ENCODE measurements around the gene CAPN13.
"Not testable (repeated sequence)": the region's sequence is repeated elsewhere in the genome, so short reads cannot be mapped to it uniquely, and the experiment has no call there.

The CAPN13 gene

DNA sequence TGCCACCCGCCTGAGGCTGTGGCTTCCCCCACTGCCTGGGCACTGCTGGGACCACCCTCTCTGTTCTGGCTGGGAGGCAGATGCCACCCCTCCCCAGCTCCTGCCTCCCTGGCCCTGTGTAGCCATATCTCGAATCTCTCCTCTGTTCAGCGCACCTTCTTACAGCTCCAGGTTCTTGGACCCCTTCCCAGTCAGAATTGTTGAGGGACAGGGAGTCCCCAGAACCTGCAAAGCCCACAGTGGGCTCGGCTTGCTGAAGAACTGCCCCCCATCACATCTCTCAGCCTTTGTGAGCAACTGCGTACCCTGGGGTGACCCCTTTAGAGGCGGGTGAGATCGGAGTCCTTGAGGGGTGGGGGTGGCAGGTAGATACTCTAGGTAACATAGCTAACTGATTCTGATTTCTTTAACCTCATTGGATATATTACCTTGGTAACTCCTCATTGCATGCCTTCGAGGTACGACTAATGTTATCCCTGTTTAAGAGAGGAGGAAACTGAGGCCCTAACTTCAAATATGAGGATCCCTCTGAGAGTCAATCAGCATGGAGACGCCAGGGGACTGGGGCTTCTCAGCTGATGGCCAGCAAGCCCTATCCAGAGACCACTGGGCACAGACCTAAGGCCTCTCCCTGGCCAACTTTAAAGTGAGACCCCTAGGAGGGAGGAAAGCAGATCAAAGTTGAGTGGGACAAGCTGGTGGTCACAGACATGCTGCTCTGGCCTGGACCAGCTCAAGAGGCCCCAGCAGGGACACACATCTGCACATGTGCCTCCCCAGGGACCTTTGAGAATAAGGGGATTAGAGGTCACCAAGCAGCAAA, 101.3 kb downstream of the CAPN13 start:
- DNase-seq (ENCODE audit: low read depth in 2 of 2) = no peak

DNA sequence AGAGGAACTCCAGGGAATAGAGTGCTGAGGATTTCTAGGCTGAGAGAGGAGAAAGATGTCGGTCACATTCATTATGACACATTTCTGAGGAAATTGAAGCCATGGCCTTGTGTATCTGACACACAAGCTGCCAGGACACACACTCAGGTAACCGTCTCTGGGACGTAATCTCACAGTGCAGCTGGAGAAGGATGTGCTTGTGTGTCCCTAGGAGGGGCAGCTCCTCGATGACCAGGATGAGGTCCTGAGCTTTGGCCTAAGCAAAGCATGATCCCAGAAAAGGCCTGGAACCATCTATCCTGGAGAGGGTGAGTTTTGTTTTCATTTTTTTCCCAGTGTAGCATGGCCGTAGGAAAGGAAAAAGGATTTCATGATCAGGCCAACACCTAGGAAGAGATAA, 102.2 kb downstream of the CAPN13 start:
- DNase-seq (ENCODE audit: low read depth in 2 of 2) = no peak

DNA sequence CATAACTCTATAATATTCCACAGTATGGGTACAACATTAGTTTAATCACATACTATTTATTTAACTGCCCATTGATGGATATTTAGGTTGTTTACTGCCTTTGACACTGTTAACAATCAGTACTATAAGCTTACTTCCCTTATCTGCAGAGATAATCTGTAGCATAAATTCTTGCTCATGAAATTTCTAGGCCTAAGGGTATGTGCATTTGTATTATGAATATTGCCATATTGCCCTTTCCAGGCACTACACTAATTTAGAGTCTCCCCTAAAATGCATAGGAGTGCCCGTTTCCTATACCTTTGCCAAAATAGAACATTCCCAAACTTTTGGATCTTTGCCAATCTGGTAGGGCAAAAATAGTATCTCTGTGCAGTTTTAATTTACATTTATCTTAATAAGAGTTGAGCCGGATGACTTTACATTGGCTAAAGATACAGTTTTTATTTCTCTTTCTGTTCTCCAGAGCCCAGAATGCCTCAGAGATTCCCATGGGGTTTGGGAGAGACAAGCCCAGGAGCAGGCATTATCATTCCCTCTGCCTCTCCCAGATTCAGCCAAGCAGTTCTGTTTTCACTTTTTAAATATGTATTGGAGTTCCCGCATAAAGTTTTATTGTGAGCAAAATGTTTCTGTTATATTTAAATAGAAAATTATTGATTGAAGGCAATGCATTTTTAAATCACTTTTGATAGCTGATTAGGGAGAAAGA, 102.8 kb downstream of the CAPN13 start:
- no peak for DNase-seq (ENCODE audit: low read depth in 2 of 2)

DNA sequence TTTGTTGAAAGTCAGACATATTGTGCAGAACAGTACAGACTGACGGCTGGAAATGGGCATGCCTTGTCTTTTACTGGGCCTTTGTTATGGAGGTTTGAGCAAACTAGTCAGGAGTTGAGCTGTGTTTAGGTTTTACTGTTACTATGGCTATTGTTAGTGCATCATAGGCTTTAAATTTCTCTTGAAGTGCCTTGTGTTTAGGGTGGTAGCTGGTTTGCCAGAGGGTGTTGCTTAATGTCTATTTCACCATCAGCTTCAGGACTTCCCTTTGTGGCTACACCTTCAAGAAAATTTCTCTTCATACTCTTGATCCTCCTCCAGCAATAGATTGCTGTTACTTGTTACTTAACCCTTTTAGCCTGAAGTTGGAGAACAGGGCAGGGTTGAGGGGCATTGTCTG, 104.6 kb downstream of the CAPN13 start:
- DNase-seq (ENCODE audit: low read depth in 2 of 2) = no peak

DNA sequence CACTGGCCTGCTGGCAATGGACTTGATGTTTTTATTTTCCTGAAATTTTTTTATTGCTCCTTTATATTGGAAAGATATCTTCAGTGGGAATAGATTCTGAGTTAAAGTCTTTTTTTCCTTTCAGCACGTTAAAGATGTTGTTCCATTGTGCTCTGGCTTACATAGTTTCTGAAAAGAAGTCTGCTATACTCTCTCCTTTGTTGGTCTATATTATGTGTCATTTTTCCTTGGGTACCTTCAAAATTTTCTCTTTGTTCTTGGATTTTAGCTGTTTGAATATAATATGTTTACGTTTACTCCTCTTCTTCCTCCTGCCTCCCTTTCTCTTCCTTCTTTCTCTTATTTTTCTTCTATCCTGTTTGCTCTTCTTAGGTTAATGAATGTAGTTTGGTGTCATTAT, 105.5 kb downstream of the CAPN13 start:
- no peak for DNase-seq (ENCODE audit: low read depth in 2 of 2)

DNA sequence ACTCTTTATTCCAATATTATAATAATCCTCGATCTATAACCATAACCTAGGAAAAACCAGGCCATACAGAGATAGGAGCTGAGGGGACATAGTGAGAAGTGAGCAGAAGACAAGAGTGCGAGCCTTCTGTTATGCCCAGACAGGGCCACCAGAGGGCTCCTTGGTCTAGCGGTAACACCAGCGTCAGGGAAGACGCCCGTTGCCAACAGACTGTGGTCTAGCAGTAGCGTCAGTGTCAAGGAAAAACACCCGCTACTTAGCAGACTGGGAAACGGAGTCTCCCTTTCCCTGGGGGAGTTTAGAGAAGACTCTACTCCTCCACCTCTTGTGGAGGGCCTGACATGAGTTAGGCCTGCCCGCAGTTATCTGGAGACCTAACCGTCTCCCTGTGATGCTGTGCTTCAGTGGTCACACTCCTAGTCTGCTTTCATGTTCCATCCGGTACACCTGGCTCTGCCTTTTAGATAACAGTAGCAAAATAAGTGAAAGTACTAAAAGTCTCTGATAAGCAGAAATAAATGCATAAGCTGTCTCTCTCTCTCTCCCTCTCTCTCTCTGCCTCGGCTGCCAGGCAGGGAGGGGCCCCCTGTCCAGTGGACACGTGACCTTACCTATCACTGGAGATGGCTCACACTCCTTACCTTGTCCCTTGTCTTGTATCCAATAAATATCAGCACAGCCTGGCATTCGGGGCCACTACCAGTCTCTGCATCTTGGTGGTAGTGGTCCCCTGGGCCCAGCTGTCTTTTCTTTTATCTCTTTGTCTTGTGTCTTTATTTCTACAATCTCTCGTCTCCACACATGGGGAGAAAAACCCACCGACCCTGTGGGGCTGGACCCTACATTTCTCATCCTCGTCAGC, 109.8 kb downstream of the CAPN13 start:
- DNase-seq (ENCODE audit: low read depth in 2 of 2) = not testable (repeated sequence)

DNA sequence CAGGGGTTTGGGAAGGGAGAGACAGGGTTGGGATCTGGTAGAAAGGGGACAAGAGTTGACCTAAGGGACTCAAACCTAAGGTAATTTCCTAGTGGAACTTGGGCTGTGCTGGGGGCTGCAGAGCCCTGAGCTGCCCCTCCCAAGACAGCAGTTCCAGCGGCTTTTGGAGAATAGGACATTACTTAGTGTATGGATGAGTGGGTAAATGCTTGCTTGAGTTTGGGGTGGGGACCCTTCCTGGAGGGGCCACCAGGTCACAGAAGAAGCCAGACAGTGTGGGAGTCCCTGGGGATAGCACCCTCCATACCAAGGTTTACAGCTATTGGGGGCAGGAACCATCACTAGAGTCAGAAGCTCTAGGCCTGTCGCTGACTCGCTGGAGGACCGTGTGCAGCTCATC, 111.5 kb downstream of the CAPN13 start:
- no peak for DNase-seq (ENCODE audit: low read depth in 2 of 2)

DNA sequence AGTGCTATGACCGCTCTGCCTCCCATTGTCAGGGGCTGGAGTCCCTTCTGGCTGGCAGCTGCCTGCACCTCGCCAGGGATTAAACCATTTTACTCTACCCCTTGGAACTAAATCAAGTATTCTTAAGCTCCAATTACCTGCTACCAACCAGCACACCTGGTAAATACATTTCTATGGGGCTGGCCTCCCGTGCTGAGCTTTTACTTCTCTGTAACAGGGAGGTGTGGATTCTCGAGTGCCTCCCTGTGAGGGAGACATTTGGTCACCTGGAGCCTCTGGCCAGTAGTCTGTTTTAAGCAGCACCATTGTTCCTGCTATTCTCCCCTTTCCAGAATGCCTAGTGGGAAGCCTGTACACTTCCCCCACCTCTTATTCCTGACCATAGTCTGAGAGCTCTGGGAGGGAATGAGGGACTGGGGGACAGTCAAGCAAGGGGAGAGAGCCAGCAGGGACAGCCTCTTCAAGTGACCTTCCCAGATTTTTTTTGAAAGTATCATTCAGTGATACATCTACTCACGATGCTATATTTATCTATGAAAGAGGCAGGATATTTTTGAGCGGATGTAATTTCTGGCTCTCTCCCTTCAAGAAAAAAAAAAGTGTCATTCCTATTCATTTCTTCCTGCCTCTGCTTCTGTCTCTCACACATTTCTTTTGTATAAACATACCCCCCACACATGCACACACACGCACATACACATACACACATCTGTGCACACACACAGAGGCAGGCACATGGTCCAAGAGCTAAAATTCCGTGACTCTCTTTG, 112.8 kb downstream of the CAPN13 start:
- peak in 1 of 2 experiments; percentile 13 for DNase-seq (ENCODE audit: low read depth in 2 of 2)

DNA sequence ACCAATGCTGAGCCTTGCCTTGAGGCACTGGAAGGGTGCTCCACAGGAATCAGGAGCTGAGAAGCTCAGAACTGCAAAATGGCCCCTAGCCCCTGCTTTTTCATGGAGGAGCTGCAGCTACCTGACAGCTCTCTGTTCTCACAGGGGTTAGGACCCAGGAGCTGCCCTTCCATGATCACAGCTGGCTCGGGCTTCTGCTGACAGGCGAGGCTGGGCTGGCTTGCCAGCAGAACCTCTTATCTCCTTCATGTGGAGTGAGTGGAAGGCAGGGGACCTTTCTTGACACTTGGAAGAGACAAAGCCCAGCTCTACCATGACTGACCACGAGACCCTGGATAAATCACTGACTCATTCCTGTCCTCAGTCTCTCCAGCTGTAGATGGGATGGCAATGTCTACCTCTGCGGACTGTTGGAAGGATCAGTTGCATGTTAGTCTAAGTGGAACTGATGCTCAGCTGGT, 113.4 kb downstream of the CAPN13 start:
- DNase-seq (ENCODE audit: low read depth in 2 of 2) = no peak

DNA sequence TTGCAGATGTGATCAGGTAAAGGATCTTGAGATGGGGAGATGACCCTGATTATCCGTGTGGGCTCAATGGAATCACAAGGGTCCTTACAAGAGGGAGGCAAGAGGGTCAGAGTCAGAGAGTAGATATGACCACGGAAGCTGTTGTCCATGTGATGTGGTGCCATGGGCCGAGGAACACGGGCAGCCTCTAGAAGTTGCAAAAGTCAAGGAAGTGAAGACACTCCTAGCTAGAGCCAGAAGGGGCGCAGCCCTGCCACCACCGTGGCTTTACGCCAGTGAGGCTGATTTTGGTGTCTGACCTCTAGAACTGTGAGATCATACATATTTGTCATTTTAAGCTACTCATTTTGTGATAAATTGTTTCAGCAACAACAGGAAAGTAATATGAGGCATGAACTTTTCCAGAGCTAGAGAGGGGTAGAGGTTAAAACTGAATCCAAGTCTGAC, 114.4 kb downstream of the CAPN13 start:
- DNase-seq (ENCODE audit: low read depth in 2 of 2) = no peak

DNA sequence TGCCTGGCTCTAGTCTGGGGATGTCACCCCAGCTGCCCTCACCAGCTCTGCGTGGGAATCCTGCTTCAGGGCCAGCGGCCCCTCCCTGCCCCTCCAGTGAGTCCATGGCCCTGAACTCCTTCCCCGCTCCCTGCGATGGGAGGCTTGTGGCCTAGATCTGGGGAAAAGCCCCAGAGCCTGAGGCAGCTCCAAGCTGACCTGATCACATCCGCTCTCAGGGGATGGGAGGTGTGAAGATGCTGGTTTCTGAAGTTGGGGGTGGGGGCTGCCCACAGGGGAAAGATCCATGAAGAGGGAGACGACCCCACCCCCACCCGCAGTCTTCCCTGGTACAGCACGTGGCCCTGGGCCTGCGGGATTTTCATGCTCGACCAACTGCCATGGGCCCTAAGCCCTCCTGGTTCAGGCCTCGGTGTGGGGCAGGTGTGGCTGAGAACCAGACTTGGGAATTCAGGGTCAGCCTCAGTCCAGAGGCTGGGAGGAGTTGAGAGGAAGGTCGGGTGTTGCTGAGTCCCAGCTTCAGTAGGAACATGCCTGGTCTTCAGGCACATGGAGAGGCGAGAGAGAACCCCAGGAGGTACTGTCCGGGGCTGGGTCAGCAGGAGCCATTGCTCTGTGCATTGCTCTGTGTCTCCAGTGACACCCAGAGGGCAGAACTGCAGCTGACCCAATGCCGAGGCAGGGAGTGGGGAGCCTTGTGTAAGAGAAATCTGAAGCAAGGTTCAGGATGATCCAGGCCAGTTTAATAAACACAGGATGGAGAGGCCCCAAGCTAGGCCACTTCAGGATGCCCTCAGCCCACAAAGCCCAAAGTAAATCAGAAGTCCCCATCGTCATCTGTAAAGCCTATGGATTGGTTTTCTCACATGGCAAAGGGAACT, 115.1 kb downstream of the CAPN13 start:
- no peak for DNase-seq (ENCODE audit: low read depth in 2 of 2)

DNA sequence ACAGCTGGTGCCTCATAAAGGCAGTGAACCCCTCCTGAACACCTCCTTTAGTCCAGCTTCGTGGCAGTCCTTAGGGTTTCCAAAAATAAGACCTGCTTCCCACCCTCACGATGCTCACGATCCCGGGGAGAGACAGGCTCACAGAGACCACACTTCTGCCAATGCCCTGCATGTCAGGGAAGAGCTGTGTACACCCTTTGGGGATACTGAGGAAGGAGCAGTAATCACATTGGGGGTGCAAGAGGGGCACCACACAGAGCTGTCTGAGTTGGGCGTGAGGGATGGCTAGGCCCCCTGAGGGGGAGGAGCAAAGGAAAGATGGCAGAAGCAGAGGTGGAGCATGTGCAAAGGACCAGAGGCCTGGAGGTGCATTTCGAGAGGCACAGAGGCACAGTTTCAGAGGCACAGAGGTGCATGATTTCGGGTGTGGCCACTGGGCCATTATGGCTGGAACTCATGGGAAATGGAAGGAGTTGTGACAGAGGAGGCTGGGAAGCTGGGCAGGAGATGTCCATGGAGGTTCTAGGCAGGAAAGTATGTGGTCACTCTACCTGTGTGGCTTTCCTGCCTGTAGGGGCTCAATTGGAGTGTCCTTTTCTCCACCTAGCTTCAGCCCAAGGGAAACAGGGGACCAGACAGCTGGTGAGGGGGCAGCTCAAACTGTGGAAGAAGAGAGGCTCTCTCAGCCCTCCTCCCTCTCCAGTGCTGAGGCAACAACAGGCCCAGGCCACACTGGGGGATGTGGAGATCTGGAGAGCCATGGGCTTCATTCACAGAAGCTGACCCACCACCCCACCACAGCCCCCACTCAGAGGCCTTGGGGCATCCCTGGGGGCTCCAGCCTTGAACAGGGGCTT, 115.9 kb downstream of the CAPN13 start:
- DNase-seq (ENCODE audit: low read depth in 2 of 2) = no peak

DNA sequence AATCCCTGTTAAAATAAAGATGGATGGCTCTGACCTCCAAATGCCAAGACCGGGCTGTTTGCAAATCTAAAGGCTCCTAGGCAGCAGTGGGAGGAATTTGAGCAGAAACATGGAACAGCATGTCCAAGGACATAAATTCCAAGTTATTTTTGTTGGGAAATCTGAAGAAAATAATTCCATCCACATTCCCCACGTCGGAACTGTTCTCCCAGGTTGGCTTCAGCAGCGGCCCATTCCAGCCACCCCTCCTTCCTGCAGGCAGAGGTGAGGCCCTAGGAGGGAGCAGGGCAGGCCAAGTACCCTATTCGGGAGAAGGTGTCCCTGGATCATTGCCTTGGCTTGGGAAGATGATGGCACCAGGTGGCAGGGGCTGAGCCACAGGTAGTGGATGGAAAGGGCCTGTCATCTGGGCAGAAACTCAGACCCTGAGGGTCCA, 117.1 kb downstream of the CAPN13 start:
- no peak for DNase-seq (ENCODE audit: low read depth in 2 of 2)

DNA sequence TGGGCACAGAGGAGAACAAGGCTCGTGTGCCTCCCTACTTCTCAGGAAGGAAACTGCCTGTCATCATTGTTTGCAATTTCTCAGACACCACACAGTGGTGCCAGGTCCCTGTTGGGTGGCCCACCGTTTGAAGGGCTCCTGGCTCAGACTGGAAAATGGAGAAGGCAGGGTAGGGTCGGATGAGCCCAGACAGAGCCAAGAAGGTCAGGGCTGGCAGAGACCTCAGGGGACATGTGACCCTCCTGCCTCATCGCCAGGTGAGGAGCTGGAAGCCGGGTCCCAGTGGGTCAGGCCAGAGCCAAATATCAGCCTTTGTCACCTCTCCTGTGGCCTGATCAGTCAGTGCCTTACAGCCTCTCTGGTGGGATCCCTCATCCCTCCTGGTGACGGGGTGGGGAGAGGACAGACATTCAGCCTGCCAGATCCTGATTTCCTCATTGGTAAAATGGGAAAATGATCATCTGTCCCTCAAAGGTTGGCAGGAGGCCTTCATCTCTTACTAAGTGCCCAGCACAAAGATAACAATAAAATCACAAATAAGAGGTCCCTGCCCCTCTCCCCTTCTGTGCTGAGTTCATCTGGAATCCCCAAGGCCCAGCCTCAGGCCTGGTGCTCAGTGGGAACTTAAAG, 117.6 kb downstream of the CAPN13 start:
- DNase-seq (ENCODE audit: low read depth in 2 of 2) = no peak

DNA sequence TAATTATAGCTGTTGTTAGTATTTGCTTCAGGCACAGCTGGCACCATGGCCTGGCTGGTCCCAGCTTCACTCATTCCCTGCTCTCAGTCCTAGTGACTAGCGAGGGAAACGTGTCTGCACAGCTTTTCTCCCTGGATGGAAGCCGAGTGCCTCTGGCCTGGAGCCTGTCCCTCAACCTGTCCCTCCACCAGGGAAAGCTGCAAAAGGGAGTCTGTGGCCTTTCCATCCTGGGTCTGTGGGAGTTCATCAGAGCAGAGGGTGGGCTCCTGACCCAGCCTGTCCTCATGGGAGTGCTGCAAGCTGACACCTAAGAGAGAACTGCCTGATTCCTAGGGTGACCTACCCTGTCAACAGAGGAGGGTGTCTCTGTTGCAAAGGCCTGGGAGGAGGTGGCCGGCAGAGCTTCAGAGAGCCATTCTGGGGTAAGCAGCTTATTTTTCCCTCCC, 118.3 kb downstream of the CAPN13 start:
- no peak for DNase-seq (ENCODE audit: low read depth in 2 of 2)

DNA sequence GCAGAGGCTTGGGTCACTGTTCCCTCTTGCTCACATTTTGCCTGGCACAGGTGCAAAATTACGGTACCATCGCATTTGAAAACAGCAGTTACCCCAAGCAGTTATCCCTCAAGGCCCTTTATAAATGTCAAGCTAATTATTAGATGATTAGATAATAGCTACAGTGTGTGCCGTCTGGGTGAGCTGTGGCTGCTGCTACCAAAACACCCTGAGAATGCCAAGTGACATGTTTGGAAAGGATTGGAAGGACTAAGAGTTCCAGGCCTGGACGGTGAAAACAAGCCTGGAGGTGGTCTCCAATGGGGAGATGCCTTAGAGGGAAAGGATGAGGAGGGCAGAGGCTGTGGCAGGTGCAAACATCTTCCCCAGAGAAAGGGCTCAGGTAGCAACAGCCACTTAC, 120.6 kb downstream of the CAPN13 start:
- no peak for DNase-seq (ENCODE audit: low read depth in 2 of 2)

DNA sequence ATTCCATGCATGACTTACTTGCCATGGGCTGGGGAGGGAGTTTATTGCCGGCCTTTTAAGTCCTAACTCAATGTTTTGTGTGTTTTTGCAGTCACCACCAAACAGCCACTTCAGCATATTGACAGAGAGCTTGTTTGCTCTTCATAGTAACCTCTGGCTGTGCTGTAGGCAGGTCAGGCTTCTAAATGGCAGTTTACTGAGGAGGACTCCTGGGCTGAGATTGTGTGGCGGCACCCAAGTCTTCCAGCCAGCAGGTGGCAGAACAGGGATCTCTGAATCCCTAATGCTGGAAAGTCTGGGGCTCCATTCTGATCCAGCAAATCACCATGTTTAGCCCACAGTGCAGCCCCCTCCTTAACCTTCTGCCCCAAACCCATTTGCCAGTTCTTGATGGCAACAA, 121.2 kb downstream of the CAPN13 start:
- DNase-seq (ENCODE audit: low read depth in 2 of 2) = no peak

DNA sequence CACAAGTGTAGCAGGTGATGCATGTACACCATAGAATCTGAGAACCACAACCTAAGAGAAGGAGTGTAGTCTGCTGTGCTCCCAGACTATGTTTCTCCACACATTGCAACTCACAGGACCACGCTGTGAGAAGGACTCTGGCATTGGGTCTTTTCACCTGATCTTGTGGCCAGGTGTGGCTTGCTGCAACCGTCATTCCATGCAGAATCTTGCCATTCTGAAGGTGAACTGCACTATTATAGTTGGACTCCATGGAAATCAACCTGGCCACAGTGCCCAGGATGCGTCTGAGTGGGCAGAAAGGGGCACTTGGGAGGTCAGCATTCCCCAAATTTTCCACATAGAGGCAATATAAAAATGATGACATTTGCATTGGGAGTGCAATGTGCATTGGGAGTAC, 122.2 kb downstream of the CAPN13 start:
- no peak for DNase-seq (ENCODE audit: low read depth in 2 of 2)

DNA sequence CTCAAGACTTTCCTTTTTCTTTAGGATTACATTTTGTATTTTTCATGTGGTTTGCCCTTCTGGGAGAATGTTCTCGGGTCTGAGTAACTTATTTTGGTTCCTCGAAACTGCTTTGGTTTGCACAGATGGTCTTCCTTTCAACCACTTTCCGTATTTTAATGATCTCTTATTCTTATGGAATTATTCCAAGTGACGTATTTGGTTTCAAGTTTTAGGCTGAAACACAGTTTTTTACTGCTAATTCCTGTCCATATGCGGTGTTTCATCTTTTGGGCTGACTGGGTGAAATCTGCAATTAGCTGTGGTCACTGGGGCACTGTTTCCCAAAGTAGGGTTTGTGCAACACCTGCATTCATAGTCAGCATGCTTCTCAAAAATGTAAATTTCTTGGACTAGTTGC, 122.7 kb downstream of the CAPN13 start:
- no peak for DNase-seq (ENCODE audit: low read depth in 2 of 2)
